ENCODE results near the gene TTLL6. TPM values are rescaled to one million over a fixed set of nuclear protein-coding genes. Genes with fewer than 3 reads are reported as not detected.
"Not testable (repeated sequence)": the region's sequence is repeated elsewhere in the genome, so short reads cannot be mapped to it uniquely, and the experiment has no call there.

The TTLL6 gene
- total and polyA plus RNA-seq, 2 of the 4 experiments (the other 2 are of a cell fraction) = not detected

- H3K79me1 ChIP-seq (ENCODE audit: low read depth in 1 of 2, low read length in 2 of 2); H3K4me1 ChIP-seq (ENCODE audit: control insufficient read depth, insufficient read depth, low read length); H3K18ac ChIP-seq (ENCODE audit: low read depth, low read length); H4K5ac ChIP-seq (ENCODE audit: low read depth, low read length); H3K36me3 ChIP-seq (ENCODE audit: control insufficient read depth, insufficient read depth, low read length); H3K23ac ChIP-seq (ENCODE audit: low read depth, low read length); BruUV-seq (replicated peaks); H3K27ac ChIP-seq (ENCODE audit: insufficient read depth, low read length); H2AK9ac ChIP-seq (replicated peaks; ENCODE audit: low read depth, low read length, poor library complexity); ATAC-seq (ENCODE audit: low read depth); H2AFZ ChIP-seq (replicated peaks; ENCODE audit: low read length, poor library complexity); H2AK5ac ChIP-seq (ENCODE audit: low read depth, low read length); dilution Hi-C loops (cut with HindIII; ENCODE audit: low sequenced_read_pairs, unreplicated experiment); H2BK20ac ChIP-seq (ENCODE audit: low read depth, low read length); H4K8ac ChIP-seq (ENCODE audit: low read depth in 2 of 2, low read length in 2 of 2); H2BK5ac ChIP-seq (ENCODE audit: low read depth, low read length, poor library complexity, severe bottlenecking); H3K56ac ChIP-seq (ENCODE audit: extremely low read depth, insufficient read depth, low read length); H3K4me3 ChIP-seq (ENCODE audit: insufficient read depth, low read depth, low read length); H2BK120ac ChIP-seq (ENCODE audit: low read depth, low read length); DNase-seq; H3K4ac ChIP-seq (ENCODE audit: low read depth, low read length); H4K20me1 ChIP-seq (ENCODE audit: insufficient read depth, low read length); H4K91ac ChIP-seq (ENCODE audit: insufficient read depth, low read depth, low read length); POLR2A ChIA-PET (ENCODE audit: unreplicated experiment); CTCF ChIA-PET; intact Hi-C loops (cut with micrococcal nuclease); H3K9me3 ChIP-seq (ENCODE audit: control insufficient read depth, insufficient read depth, low read length); H2BK15ac ChIP-seq (ENCODE audit: low read depth, low read length); H3K9ac ChIP-seq (ENCODE audit: low read depth, low read length); H3K9me1 ChIP-seq (ENCODE audit: insufficient read depth, low read length); in situ Hi-C loops (cut with MboI; ENCODE audit: low sequenced_read_pairs); H3K14ac ChIP-seq (replicated peaks; ENCODE audit: low read depth, low read length); H3K4me2 ChIP-seq (ENCODE audit: low read depth, low read length): not testable (repeated sequence)
- WGBS, 2 experiments (ENCODE audit: extremely low coverage in 2 of 2, insufficient read length in 1 of 2) = no CpG with 5 or more reads among the region's 6 CpGs
- H3K27me3 ChIP-seq (ENCODE audit: control insufficient read depth, insufficient read depth, low read length) = peaks cover 17% of the 10 kb centered on the region
Measured at GRCh38 chr17:48820936-48821335, 3.9 kb upstream of the TTLL6 start.
